Lower lobe of right lung (tissue), 2 donors: ENCODE data around the gene IL18. TPM values are rescaled to one million over a fixed set of nuclear protein-coding genes. Genes with fewer than 3 reads are reported as not detected.

ENCODE experiments used
- ATAC-seq, 2 donors: fragments of 200-7000 bp; cut with Tn5 transposase; one replicate each; pipeline ENCODE4 v1.9.1; 2020 to 2022; ENCODE audit warnings: mild to moderate bottlenecking in 2 of 2, moderate library complexity in 2 of 2
- DNase-seq: peaks from one replicate; pipeline ENCODE4 v3.0.0-alpha.2; 2020
- H3K27ac ChIP-seq: fragments of 200-600 bp; one replicate; pipeline ENCODE4 v1.8.0; 2022
- H3K27me3 ChIP-seq: fragments of 200-600 bp; one replicate; pipeline ENCODE4 v1.8.0; 2022; ENCODE audit warnings: low read depth
- H3K36me3 ChIP-seq: fragments of 200-600 bp; one replicate; pipeline ENCODE4 v1.8.0; 2022; ENCODE audit warnings: mild to moderate bottlenecking
- H3K4me1 ChIP-seq: fragments of 200-600 bp; one replicate; pipeline ENCODE4 v1.8.0; 2022
- H3K4me3 ChIP-seq: fragments of 200-600 bp; one replicate; pipeline ENCODE4 v1.8.0; 2022; ENCODE audit warnings: mild to moderate bottlenecking
- H3K9me3 ChIP-seq: fragments of 200-600 bp; one replicate; pipeline ENCODE4 v1.8.0; 2022
- intact Hi-C: fragments of 100-400 bp; cut with DNase I; formaldehyde crosslinking; loops from one replicate; pipeline ENCODE4 v1.11.0; 2022
- total RNA-seq: library from RNA; stranded (reverse); fragmentation: NEBNext Ultra II Directional; extraction: Animal tissue kit (Norgen Biotek cat#: 25700); gene quantifications from one replicate; pipeline ENCODE4 v1.2.1, GENCODE V29; 2021
- TF ChIP-seq, protein P1 (sequence below): fragments of 200-600 bp; IDR thresholded peaks from one replicate; pipeline ENCODE4 v1.8.0; 2022; ENCODE audit warnings: antibody characterized with exemption, mild to moderate bottlenecking
- donor health status: DM: no; HTN: yes; CAD: no; lungs with severe emphysema.

IL18 gene
- total RNA-seq, 1 donor from 2014 or later: 48.7 TPM

DNA sequence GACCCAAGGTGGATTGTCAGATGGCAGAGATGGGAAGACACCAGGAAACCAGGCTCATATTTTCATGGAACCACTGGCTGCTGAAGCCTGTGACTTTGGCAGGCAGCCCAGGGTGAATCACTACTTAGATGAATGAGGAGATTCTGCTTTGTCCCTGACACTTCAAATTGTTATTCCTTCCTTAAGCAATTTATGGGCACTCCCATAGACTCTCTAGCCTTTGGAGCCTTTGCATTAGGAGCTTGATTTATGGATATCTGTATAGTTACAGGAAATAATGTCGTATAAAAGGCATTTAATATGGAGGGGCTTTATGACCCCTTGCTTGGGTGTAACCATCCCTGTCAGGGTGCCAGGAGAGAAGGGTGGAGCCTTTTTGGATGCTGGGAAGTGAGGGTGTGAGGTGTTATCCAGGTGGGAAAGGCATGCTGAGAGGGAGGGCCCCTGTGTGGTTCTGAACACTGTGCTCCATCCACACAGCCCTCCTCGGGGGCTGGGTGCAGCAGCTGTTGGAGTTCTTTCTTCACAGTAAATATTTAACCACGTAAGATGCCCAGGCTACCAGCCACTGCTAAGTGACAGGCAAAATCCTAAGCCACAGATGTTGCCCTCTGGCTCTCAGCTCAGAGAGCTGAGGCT lies 35.3 kb downstream of the IL18 start:
- no peaks in the 10 kb centered on the region for H3K27me3 ChIP-seq
- no peak for DNase-seq
- no peaks in the 10 kb centered on the region for H3K36me3 ChIP-seq
- no peaks in the 10 kb centered on the region for H3K9me3 ChIP-seq
- H3K4me1 ChIP-seq: no peaks in the 10 kb centered on the region
- TF ChIP-seq, protein P1, sequence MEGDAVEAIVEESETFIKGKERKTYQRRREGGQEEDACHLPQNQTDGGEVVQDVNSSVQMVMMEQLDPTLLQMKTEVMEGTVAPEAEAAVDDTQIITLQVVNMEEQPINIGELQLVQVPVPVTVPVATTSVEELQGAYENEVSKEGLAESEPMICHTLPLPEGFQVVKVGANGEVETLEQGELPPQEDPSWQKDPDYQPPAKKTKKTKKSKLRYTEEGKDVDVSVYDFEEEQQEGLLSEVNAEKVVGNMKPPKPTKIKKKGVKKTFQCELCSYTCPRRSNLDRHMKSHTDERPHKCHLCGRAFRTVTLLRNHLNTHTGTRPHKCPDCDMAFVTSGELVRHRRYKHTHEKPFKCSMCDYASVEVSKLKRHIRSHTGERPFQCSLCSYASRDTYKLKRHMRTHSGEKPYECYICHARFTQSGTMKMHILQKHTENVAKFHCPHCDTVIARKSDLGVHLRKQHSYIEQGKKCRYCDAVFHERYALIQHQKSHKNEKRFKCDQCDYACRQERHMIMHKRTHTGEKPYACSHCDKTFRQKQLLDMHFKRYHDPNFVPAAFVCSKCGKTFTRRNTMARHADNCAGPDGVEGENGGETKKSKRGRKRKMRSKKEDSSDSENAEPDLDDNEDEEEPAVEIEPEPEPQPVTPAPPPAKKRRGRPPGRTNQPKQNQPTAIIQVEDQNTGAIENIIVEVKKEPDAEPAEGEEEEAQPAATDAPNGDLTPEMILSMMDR: no peak
- ATAC-seq: no peak
- intact Hi-C loops: no loop called here
- no peak overlapping the region for H3K4me3 ChIP-seq
- no peak overlapping the region for H3K27ac ChIP-seq

DNA sequence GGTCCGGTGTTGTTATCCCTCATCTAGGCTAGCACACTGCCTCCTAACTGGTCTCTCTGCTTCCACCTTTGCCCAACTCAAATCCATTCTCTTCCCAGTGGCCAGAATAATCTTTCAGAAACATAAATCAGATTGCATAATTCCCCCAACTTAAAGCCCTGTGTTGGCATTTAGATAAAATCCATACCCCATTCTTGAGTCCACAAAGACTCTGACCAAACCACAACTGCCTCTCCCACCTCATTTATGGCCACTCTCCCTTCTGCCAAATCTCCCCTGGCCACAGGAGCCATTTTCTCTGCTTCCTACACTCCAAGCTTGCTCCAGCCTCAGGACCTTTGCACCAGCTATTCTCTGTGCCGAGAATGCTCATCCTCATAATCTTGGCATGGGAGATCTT lies 36.8 kb downstream of the IL18 start:
- Histone ChIP-seq H3K27me3 (no peaks in the 10 kb centered on the region), H3K9me3 (no peaks in the 10 kb centered on the region), H3K36me3 (no peaks in the 10 kb centered on the region), H3K4me1 (no peaks in the 10 kb centered on the region), H3K4me3 (no peak overlapping the region), H3K27ac (no peak overlapping the region)
- TF ChIP-seq, protein P1: no peak
- intact Hi-C loops: no loop called here
- ATAC-seq (no peak), DNase-seq (no peak)

DNA sequence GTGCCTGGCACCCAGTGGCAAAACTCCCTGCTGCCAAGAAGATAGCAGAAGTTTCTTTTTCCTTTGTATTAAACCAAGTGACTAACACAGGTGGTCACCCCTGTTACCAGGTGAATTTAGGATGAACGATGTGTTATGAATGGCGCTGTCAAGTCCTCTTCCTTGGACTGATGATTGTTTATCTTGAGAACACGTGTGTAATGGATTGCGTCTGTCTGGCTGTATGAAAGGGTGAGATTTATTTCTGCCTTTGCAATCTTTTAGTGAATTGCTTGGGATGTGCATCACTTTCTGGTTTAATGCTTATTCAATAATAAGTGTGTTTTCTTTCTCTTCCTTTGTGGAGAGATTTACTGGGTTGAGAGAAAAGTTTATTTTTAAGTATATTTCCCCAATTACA lies 40.8 kb downstream of the IL18 start:
- no peak for ATAC-seq
- intact Hi-C loops: no loop called here
- H3K9me3 ChIP-seq: no peaks in the 10 kb centered on the region

DNA sequence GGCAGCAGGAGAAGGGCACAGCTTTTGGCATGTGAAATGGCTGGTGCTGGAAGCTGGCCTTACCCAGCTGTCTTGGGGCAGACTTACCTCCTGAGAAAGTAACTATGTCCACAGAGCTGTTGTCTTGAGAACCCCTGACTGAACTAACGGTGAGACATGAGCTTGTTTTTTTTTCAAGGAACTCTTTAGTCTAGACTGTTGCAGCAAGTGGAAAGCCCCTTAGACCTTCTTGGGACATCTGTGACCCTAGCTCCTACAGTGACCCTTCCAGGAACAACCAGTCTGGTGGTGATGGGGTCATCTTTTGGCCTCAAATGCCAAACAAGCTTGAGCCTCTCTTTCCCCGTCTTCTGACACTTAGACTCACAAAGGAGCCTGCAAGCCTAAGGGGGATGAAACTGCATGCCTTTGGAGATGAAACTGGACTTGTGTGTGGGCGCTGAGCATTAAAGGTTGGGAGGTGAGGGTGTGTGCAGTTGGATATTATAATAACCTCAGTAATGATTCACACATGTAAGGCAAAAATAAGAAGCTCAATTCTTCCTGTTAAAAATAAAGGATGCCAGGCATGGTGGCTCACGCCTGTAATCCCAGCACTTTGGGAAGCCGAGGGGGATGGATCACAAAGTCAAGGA lies 41.8 kb downstream of the IL18 start:
- Histone ChIP-seq H3K9me3 (no peaks in the 10 kb centered on the region), H3K4me3 (no peak overlapping the region), H3K36me3 (no peaks in the 10 kb centered on the region), H3K27ac (no peak overlapping the region), H3K4me1 (no peaks in the 10 kb centered on the region), H3K27me3 (no peaks in the 10 kb centered on the region)
- TF ChIP-seq, protein P1: no peak
- DNase-seq: no peak
- no peak for ATAC-seq
- intact Hi-C loops: no loop called here

More for the DNA sequence above, 40.8 kb downstream of the IL18 start:
- no peaks in the 10 kb centered on the region for H3K27me3 ChIP-seq
- H3K27ac ChIP-seq: no peak overlapping the region
- H3K36me3 ChIP-seq: no peaks in the 10 kb centered on the region
- no peaks in the 10 kb centered on the region for H3K4me1 ChIP-seq
- no peak for DNase-seq
- TF ChIP-seq, protein P1: no peak
- H3K4me3 ChIP-seq: no peak overlapping the region

DNA sequence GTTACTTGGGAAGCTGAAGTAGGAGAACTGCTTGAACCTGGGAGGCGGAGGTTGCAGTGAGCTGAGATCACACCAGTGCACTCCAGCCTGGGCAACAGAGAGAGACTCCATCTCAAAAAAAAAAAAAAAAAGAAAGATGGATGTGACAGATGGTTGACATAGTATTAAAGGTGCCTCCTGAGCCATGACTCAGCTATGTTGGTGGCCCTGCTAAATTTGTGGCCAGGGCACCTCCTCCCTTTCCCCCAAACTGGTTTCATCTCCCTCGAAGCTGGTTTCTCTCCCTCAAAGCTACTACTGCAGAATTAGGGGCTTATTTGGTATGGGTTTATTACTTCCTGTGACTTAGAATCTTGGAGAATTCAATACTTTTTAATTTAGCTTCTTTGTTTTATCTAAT lies 45.7 kb downstream of the IL18 start:
- DNase-seq: no peak
- Histone ChIP-seq H3K4me3 (no peak overlapping the region), H3K27me3 (no peaks in the 10 kb centered on the region), H3K27ac (no peak overlapping the region), H3K9me3 (no peaks in the 10 kb centered on the region), H3K4me1 (no peaks in the 10 kb centered on the region), H3K36me3 (no peaks in the 10 kb centered on the region)
- intact Hi-C loops: no loop called here
- TF ChIP-seq, protein P1: no peak
- ATAC-seq: no peak
